NCI-H1417 treated with DMSO at 0.1 percent for 48 hours (cell line): ENCODE data around the gene USP6.
"Not testable (repeated sequence)": the region's sequence is repeated elsewhere in the genome, so short reads cannot be mapped to it uniquely, and the experiment has no call there.

Experiments
- DNase-seq: peaks from one replicate; lab custom pipeline; 2025; lab: John Stamatoyannopoulos, UW

Gene USP6

GRCh38 chr17:5115673-5116651 is at the start of gene USP6:
USP6 (plus strand) TSS chr17:5116032; CDS start chr17:5130368, 14,336 bp downstream.
- DNase-seq: no peak

GRCh38 chr17:5068236-5068635 is 47.6 kb upstream of the USP6 start:
- DNase-seq: no peak

GRCh38 chr17:5069724-5070123 is 46.1 kb upstream of the USP6 start:
- DNase-seq: no peak

GRCh38 chr17:5075472-5075871 is 40.4 kb upstream of the USP6 start:
- not testable (repeated sequence) for DNase-seq

- not testable (repeated sequence) for DNase-seq
These were observed 38.6 kb upstream of the USP6 start for GRCh38 chr17:5077275-5077674.

GRCh38 chr17:5077781-5078105 is 38.1 kb upstream of the USP6 start:
- no peak for DNase-seq

GRCh38 chr17:5078106-5079028 is 37.5 kb upstream of the USP6 start, which contains the start of gene ZFP3:
ZFP3 (plus strand) TSS chr17:5078467; CDS start chr17:5091505, 13,038 bp downstream.
- DNase-seq: peak; percentile 26

- DNase-seq: no peak
These were observed 35.2 kb upstream of the USP6 start for GRCh38 chr17:5080591-5080990.

- DNase-seq: no peak
These were observed 23.4 kb upstream of the USP6 start for GRCh38 chr17:5092218-5093010.

GRCh38 chr17:5096731-5097100 is 19.1 kb upstream of the USP6 start:
- no peak for DNase-seq

- no peak for DNase-seq
These were observed 18.6 kb upstream of the USP6 start for GRCh38 chr17:5097101-5097834.

- no peak for DNase-seq
These were observed 16.6 kb upstream of the USP6 start for GRCh38 chr17:5099271-5099670.

- no peak for DNase-seq
These were observed 15.0 kb upstream of the USP6 start for GRCh38 chr17:5100832-5101231.

- no peak for DNase-seq
These were observed 5.0 kb upstream of the USP6 start for GRCh38 chr17:5110816-5111215.

GRCh38 chr17:5111402-5112204 is 4.2 kb upstream of the USP6 start, which contains the start of gene ZNF232:
ZNF232 (minus strand) TSS chr17:5111878; CDS start chr17:5111822, 56 bp downstream.
- peak; percentile 36 for DNase-seq

GRCh38 chr17:5118219-5118618 is 2.4 kb downstream of the USP6 start:
- DNase-seq: no peak

- no peak for DNase-seq
These were observed 4.2 kb downstream of the USP6 start for GRCh38 chr17:5120036-5120435.

- not testable (repeated sequence) for DNase-seq
These were observed 4.8 kb downstream of the USP6 start for GRCh38 chr17:5120436-5121185.

GRCh38 chr17:5121186-5121841 is 5.5 kb downstream of the USP6 start:
- no peak for DNase-seq
